ENCODE data around the gene UPK1B. TPM values are rescaled to one million over a fixed set of nuclear protein-coding genes. Genes with fewer than 3 reads are reported as not detected.

Gene UPK1B
- total and polyA plus RNA-seq, 7 donors = not detected

DNA sequence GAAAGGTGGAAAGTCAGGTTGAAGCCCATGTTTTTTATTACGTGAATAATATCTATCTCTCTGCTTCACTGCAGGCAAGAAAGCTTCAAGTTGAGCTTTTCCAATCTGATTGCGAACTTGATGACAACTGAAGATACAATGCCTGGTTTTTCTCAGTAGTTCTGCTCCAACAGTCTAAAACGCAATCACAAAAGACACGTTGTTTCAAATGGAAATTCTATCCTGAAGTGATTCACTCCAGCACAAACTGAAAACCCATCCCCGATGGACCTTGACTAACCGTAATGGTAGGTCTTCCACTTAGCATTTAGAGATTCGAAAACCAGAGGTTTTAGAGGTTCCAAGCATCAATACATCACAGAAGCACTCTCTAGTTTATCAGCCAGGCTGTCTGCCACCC lies 56.7 kb downstream of the UPK1B start:
- 95 to 97% methylated on average over 7 of the region's 7 CpGs for WGBS, 2 donors
- intact Hi-C loops (cut with DNase I) = loop anchor here (10.0 kb wide), 1 partner anchor 195 kb away; the partner anchor contains the start of gene IGSF11
- no peaks in the 10 kb centered on the region for H3K27me3 ChIP-seq

DNA sequence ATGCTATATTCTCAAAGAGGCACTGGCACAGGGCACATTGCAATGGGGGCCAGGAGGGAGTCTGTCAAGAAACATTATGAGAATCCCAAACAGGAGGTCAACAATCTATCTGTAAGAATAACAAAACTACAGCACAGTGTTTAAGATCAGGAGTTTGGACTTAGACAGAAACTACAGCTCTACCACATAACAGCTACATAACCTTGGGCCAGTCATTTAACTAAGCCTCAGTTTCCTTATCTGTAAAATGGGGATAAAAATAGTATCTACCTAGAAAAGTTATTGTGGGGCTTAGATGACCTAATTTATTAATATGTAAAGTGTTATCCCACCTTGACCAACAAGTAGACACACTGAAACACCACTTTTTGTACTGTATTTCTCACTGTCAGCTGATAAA lies 57.3 kb downstream of the UPK1B start:
- no peak overlapping the region for H3K27ac ChIP-seq
- no peaks in the 10 kb centered on the region for H3K9me3 ChIP-seq
- DNase-seq = no peak
- H3K27me3 ChIP-seq = no peaks in the 10 kb centered on the region
- H3K36me3 ChIP-seq = peaks cover 3 to 65% (median 12%) of the 10 kb centered on the region in 4 donors
- peaks cover 0 to 17% (median 8%) of the 10 kb centered on the region in 4 donors for H3K4me1 ChIP-seq
- H3K4me3 ChIP-seq = no peak overlapping the region
- intact Hi-C loops (cut with DNase I) = loop anchor here (10.0 kb wide), 1 partner anchor 196 kb away; the partner anchor contains the start of gene IGSF11
- no peak for TF ChIP-seq POLR2A (IDR thresholded peaks at IDR 0.05)
- no peak for TF ChIP-seq POLR2AphosphoS5 (IDR thresholded peaks at IDR 0.05)
- no peak for TF ChIP-seq EP300 (IDR thresholded peaks at IDR 0.05)
- TF ChIP-seq, protein P1, sequence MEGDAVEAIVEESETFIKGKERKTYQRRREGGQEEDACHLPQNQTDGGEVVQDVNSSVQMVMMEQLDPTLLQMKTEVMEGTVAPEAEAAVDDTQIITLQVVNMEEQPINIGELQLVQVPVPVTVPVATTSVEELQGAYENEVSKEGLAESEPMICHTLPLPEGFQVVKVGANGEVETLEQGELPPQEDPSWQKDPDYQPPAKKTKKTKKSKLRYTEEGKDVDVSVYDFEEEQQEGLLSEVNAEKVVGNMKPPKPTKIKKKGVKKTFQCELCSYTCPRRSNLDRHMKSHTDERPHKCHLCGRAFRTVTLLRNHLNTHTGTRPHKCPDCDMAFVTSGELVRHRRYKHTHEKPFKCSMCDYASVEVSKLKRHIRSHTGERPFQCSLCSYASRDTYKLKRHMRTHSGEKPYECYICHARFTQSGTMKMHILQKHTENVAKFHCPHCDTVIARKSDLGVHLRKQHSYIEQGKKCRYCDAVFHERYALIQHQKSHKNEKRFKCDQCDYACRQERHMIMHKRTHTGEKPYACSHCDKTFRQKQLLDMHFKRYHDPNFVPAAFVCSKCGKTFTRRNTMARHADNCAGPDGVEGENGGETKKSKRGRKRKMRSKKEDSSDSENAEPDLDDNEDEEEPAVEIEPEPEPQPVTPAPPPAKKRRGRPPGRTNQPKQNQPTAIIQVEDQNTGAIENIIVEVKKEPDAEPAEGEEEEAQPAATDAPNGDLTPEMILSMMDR (IDR thresholded peaks at IDR 0.05) = no peak

More for the DNA sequence above, 56.7 kb downstream of the UPK1B start:
- Histone ChIP-seq H3K4me3 (no peak overlapping the region), H3K9me3 (no peaks in the 10 kb centered on the region), H3K27ac (no peak overlapping the region), H3K4me1 (peaks cover 0 to 17% (median 8%) of the 10 kb centered on the region in 4 donors), H3K36me3 (peaks cover 3 to 59% (median 8%) of the 10 kb centered on the region in 4 donors)
- DNase-seq = no peak
- TF ChIP-seq EP300 (IDR thresholded peaks at IDR 0.05) = no peak
- no peak for TF ChIP-seq POLR2A (IDR thresholded peaks at IDR 0.05)
- TF ChIP-seq, protein P1 (IDR thresholded peaks at IDR 0.05) = no peak
- TF ChIP-seq POLR2AphosphoS5 (IDR thresholded peaks at IDR 0.05) = no peak

DNA sequence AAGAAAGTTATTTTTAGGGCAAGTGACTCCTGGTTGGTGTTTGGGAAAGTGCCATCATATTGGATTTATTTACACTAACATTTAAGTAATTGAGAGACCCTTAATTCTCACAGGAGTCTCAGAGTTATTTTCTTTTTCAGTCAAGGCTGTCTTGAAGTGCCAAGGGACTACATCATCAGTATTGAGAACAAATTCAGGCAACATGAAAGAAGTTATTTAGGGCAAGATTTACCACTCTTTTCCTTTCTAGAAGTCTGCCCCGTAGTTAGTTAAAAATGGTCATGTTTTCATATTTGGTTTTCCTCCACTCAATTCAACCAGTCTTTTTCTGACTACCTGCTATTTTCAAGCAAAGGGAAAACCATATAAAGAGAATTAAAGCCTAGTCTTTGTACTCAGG lies 61.2 kb downstream of the UPK1B start:
- no peak for TF ChIP-seq EP300 (IDR thresholded peaks at IDR 0.05)
- TF ChIP-seq POLR2AphosphoS5 (IDR thresholded peaks at IDR 0.05) = no peak
- TF ChIP-seq, protein P1 (IDR thresholded peaks at IDR 0.05) = no peak
- TF ChIP-seq POLR2A (IDR thresholded peaks at IDR 0.05) = no peak
- DNase-seq = no peak
- Histone ChIP-seq H3K9me3 (no peaks in the 10 kb centered on the region), H3K4me3 (no peak overlapping the region), H3K36me3 (peaks cover 3 to 53% (median 8%) of the 10 kb centered on the region in 4 donors), H3K27me3 (no peaks in the 10 kb centered on the region), H3K27ac (no peak overlapping the region), H3K4me1 (peaks cover 0 to 15% (median 7%) of the 10 kb centered on the region in 4 donors)
- WGBS, 2 donors = 65 to 88% methylated on average over 1 of the region's 1 CpG
- intact Hi-C loops (cut with DNase I) = loop anchor here (10.0 kb wide), 1 partner anchor 200 kb away; the partner anchor contains the start of gene IGSF11

DNA sequence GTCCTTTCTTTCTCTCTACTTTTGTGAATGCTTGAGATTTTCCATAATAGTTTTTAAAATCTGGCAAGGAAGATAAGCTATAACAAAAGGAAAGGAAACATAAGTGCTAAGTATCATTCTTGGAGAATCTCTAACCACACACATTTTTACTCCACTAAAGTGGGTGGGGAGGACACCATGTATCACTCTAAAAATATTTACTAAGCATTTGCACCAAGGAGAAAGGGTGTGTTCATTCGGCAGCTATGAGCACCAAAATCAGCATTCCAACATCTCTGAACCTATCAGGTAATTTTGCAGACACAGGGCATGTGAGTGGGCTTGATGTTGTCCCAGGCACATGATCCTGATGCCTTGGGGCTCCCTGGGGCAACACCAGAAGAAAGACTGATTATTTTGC lies 61.8 kb downstream of the UPK1B start:
- 60 to 81% methylated on average over 1 of the region's 1 CpG for WGBS, 2 donors
- H3K4me1 ChIP-seq = peaks cover 0 to 20% (median 12%) of the 10 kb centered on the region in 4 donors
- H3K27me3 ChIP-seq = no peaks in the 10 kb centered on the region
- H3K36me3 ChIP-seq = peaks cover 0 to 49% (median 6%) of the 10 kb centered on the region in 4 donors
- no peak overlapping the region for H3K27ac ChIP-seq
- H3K9me3 ChIP-seq = no peaks in the 10 kb centered on the region
- TF ChIP-seq EP300 (IDR thresholded peaks at IDR 0.05) (no peak), POLR2AphosphoS5 (IDR thresholded peaks at IDR 0.05) (no peak), POLR2A (IDR thresholded peaks at IDR 0.05) (no peak)
- TF ChIP-seq, protein P1 (IDR thresholded peaks at IDR 0.05) = no peak
- no peak overlapping the region for H3K4me3 ChIP-seq
- intact Hi-C loops (cut with DNase I) = loop anchor here (10.0 kb wide), 1 partner anchor 200 kb away; the partner anchor contains the start of gene IGSF11
- no peak for DNase-seq

Data from sigmoid colon (tissue), 7 donors.